Measurements from ENCODE around the gene FAAP100.

- TF ChIP-seq CTCF (IDR thresholded peaks at IDR 0.05 in 4 of 5, conservative IDR thresholded peaks at IDR 0.05 in 1 of 5): no peak
- TF ChIP-seq POLR2A (IDR thresholded peaks at IDR 0.05): no peak
Observed at GRCh38 chr17:81549031-81549557, 3.1 kb downstream of the FAAP100 start.
